ENCODE data around the gene USP4. TPM values are rescaled to one million over a fixed set of nuclear protein-coding genes. Genes with fewer than 3 reads are reported as not detected.
"Not testable (repeated sequence)": the region's sequence is repeated elsewhere in the genome, so short reads cannot be mapped to it uniquely, and the experiment has no call there.

Gene USP4
- polyA plus RNA-seq, 3 donors, result 68.6 to 125 (median 78.9) TPM

GRCh38 chr3:49351521-49352011 lies 11.7 kb upstream of the USP4 start:
- Histone ChIP-seq H4K20me1 (ENCODE audit: insufficient read depth, low read length) (peaks cover 12% of the 10 kb centered on the region), H3K36me3 (replicated peaks in 1 of 2; ENCODE audit: control insufficient read depth in 1 of 2, insufficient read depth in 2 of 2, low read length in 2 of 2) (peaks cover 7 to 13% of the 10 kb centered on the region in 2 donors), H3K9ac (ENCODE audit: insufficient read depth, low read length, poor library complexity, severe bottlenecking) (peak overlapping the region; percentile 70), H2AFZ (ENCODE audit: insufficient read depth, low read depth, low read length, poor library complexity, severe bottlenecking) (no peak overlapping the region), H3K4me1 (ENCODE audit: control insufficient read depth in 1 of 2, insufficient read depth in 2 of 2, low read length in 2 of 2) (peaks cover 95 to 99% of the 10 kb centered on the region in 2 donors), H3K27ac (ENCODE audit: low read depth in 1 of 2, low read length in 2 of 2) (peak overlapping the region; percentile 94 to 97), H3K27me3 (ENCODE audit: control insufficient read depth in 2 of 2, insufficient read depth in 2 of 2, low read length in 2 of 2) (no peaks in the 10 kb centered on the region), H3K4me3 (replicated peaks in 1 of 3; ENCODE audit: low read depth in 2 of 3, low read length in 3 of 3) (peak overlapping the region in 2 of 3 experiments; percentile 10 to 53), H3K79me2 (ENCODE audit: insufficient read depth, low read length) (peaks cover 50% of the 10 kb centered on the region), H3K4me2 (replicated peaks; ENCODE audit: extremely low read depth, low read length, poor library complexity, severe bottlenecking) (peak overlapping the region; percentile 62), H3K9me3 (replicated peaks in 1 of 2; ENCODE audit: control insufficient read depth in 1 of 2, insufficient read depth in 1 of 2, low read length in 2 of 2) (no peaks in the 10 kb centered on the region)
- intact Hi-C loops (cut with micrococcal nuclease), result no loop called here
- Mint-ChIP-seq H3K27me3 (ENCODE audit: low read depth in 3 of 3) (peaks cover 2 to 5% (median 2%) of the 10 kb centered on the region in 3 donors), H3K4me3 (peak overlapping the region; percentile 73 to 85), H3K9me3 (peaks cover 0 to 4% (median 0%) of the 10 kb centered on the region in 7 donors), H3K4me1 (peaks cover 86% of the 10 kb centered on the region), H3K36me3 (peaks cover 17 to 19% of the 10 kb centered on the region in 2 donors), H3K27ac (peak overlapping the region; percentile 99 to 100 (median 99))
- no peak for TF ChIP-seq CTCF (IDR thresholded peaks at IDR 0.05)
- peak; percentile 78 to 92 (median 83) for DNase-seq
- no CpG with 5 or more reads among the region's 1 CpG for WGBS (ENCODE audit: insufficient coverage)

DNA sequence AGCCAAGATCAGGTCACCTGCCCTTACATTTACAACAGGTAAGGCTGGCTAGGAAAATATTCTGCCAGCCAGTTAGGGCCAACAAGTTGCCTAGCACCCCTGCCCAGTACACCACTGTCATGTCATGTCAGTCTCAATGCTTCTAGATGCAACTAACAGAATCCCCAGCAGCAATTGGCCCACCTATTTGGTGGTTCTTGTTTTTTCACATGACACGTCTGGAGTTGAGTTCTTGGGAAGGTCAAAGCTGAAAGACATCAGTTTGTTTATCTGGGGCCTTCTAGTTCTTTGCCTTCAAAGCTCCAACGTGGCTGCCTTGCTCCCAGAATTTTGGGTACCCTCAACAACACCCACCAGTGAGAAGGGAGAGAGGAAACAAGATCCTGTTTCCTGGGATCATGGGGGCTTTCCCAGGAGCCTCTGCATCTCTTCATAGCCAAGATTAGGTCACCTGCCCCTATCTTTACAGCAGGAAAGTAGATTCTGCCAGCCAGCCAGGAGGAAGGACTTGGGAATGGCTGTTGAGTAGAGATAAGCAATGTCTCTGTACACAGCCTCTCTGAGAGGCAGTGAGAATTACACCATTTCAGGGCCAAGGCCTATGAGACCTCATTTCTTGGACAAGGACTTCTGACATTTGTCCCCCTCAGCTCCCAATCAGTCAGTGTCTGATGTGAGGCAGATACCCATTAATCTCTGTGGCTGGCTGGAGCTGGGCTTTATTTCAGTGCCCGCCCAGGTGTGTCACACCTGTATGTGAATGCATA lies 9.7 kb upstream of the USP4 start:
- Histone ChIP-seq H3K79me2 (ENCODE audit: insufficient read depth, low read length) (peaks cover 30% of the 10 kb centered on the region), H4K20me1 (ENCODE audit: insufficient read depth, low read length) (peaks cover under 1% of the 10 kb centered on the region), H2AFZ (ENCODE audit: insufficient read depth, low read depth, low read length, poor library complexity, severe bottlenecking) (no peak overlapping the region), H3K36me3 (replicated peaks in 1 of 2; ENCODE audit: control insufficient read depth in 1 of 2, insufficient read depth in 2 of 2, low read length in 2 of 2) (no peaks in the 10 kb centered on the region), H3K4me1 (ENCODE audit: control insufficient read depth in 1 of 2, insufficient read depth in 2 of 2, low read length in 2 of 2) (peaks cover 94 to 96% of the 10 kb centered on the region in 2 donors), H3K9me3 (replicated peaks in 1 of 2; ENCODE audit: control insufficient read depth in 1 of 2, insufficient read depth in 1 of 2, low read length in 2 of 2) (no peaks in the 10 kb centered on the region), H3K4me3 (replicated peaks in 1 of 3; ENCODE audit: low read depth in 2 of 3, low read length in 3 of 3) (no peak overlapping the region), H3K27ac (ENCODE audit: low read depth in 1 of 2, low read length in 2 of 2) (peak overlapping the region in 1 of 2 donors; percentile 97), H3K9ac (ENCODE audit: insufficient read depth, low read length, poor library complexity, severe bottlenecking) (no peak overlapping the region), H3K27me3 (ENCODE audit: control insufficient read depth in 2 of 2, insufficient read depth in 2 of 2, low read length in 2 of 2) (no peaks in the 10 kb centered on the region), H3K4me2 (replicated peaks; ENCODE audit: extremely low read depth, low read length, poor library complexity, severe bottlenecking) (no peak overlapping the region)
- H3K36me3 Mint-ChIP-seq, result peaks cover 0 to 5% of the 10 kb centered on the region in 2 donors
- no peak for DNase-seq
- H3K4me3 Mint-ChIP-seq, result no peak overlapping the region
- H3K4me1 Mint-ChIP-seq, result peaks cover 86% of the 10 kb centered on the region
- peaks cover 2 to 6% (median 2%) of the 10 kb centered on the region in 3 donors for H3K27me3 Mint-ChIP-seq (ENCODE audit: low read depth in 3 of 3)
- intact Hi-C loops (cut with micrococcal nuclease), result no loop called here
- peak overlapping the region; percentile 99 to 100 (median 99) for H3K27ac Mint-ChIP-seq
- 100% methylated on average over 1 of the region's 3 CpGs for WGBS (ENCODE audit: insufficient coverage)
- peaks cover 0 to 4% (median 0%) of the 10 kb centered on the region in 7 donors for H3K9me3 Mint-ChIP-seq
- no peak for TF ChIP-seq CTCF (IDR thresholded peaks at IDR 0.05)

GRCh38 chr3:49348361-49348760 lies 8.5 kb upstream of the USP4 start:
- peak overlapping the region; percentile 97 to 98 for H3K27ac ChIP-seq (ENCODE audit: low read depth in 1 of 2, low read length in 2 of 2)
- H4K20me1 ChIP-seq (ENCODE audit: insufficient read depth, low read length); H2AFZ ChIP-seq (ENCODE audit: insufficient read depth, low read depth, low read length, poor library complexity, severe bottlenecking); H3K4me3 Mint-ChIP-seq; H3K9me3 Mint-ChIP-seq; intact Hi-C loops (cut with micrococcal nuclease); H3K36me3 Mint-ChIP-seq; H3K27me3 ChIP-seq (ENCODE audit: control insufficient read depth in 2 of 2, insufficient read depth in 2 of 2, low read length in 2 of 2); H3K9me3 ChIP-seq (replicated peaks in 1 of 2; ENCODE audit: control insufficient read depth in 1 of 2, insufficient read depth in 1 of 2, low read length in 2 of 2); H3K36me3 ChIP-seq (replicated peaks in 1 of 2; ENCODE audit: control insufficient read depth in 1 of 2, insufficient read depth in 2 of 2, low read length in 2 of 2); H3K4me3 ChIP-seq (replicated peaks in 1 of 3; ENCODE audit: low read depth in 2 of 3, low read length in 3 of 3); H3K4me2 ChIP-seq (replicated peaks; ENCODE audit: extremely low read depth, low read length, poor library complexity, severe bottlenecking); DNase-seq; H3K9ac ChIP-seq (ENCODE audit: insufficient read depth, low read length, poor library complexity, severe bottlenecking); H3K27me3 Mint-ChIP-seq (ENCODE audit: low read depth in 3 of 3): not testable (repeated sequence)
- peak overlapping the region in 6 of 7 donors; percentile 99 to 100 (median 100) for H3K27ac Mint-ChIP-seq
- H3K4me1 ChIP-seq (ENCODE audit: control insufficient read depth in 1 of 2, insufficient read depth in 2 of 2, low read length in 2 of 2), result peaks cover 96 to 97% of the 10 kb centered on the region in 2 donors
- peaks cover 29% of the 10 kb centered on the region for H3K79me2 ChIP-seq (ENCODE audit: insufficient read depth, low read length)
- WGBS (ENCODE audit: insufficient coverage), result 100% methylated on average over 1 of the region's 12 CpGs
- peaks cover 85% of the 10 kb centered on the region for H3K4me1 Mint-ChIP-seq

Measured in CD14-positive monocyte (primary cell).